ENCODE results near the gene LMTK3.

GRCh38 chr19:48547722-48548121 lies 36.1 kb upstream of the LMTK3 start:
- TF ChIP-seq, protein P1, sequence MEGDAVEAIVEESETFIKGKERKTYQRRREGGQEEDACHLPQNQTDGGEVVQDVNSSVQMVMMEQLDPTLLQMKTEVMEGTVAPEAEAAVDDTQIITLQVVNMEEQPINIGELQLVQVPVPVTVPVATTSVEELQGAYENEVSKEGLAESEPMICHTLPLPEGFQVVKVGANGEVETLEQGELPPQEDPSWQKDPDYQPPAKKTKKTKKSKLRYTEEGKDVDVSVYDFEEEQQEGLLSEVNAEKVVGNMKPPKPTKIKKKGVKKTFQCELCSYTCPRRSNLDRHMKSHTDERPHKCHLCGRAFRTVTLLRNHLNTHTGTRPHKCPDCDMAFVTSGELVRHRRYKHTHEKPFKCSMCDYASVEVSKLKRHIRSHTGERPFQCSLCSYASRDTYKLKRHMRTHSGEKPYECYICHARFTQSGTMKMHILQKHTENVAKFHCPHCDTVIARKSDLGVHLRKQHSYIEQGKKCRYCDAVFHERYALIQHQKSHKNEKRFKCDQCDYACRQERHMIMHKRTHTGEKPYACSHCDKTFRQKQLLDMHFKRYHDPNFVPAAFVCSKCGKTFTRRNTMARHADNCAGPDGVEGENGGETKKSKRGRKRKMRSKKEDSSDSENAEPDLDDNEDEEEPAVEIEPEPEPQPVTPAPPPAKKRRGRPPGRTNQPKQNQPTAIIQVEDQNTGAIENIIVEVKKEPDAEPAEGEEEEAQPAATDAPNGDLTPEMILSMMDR (optimal IDR thresholded peaks at IDR 0.05 in 1 of 3, IDR thresholded peaks at IDR 0.05 in 1 of 3, conservative IDR thresholded peaks at IDR 0.05 in 1 of 3; ENCODE audit: extremely low read depth in 1 of 3, insufficient read depth in 2 of 3, low read length in 3 of 3): no peak
- no peak for TF ChIP-seq EZH2 (IDR thresholded peaks at IDR 0.05; ENCODE audit: low read length)

Measured in keratinocyte (primary cell).